Heart left ventricle (tissue), 13 donors: ENCODE results near the gene RNF114.

Source experiments
- POLR2A ChIP-seq, 2 donors: fragments of 450-650 bp; IDR thresholded peaks; one replicate each; pipeline ENCODE4 v1.6.1; 2017; ENCODE audit warnings: antibody characterized with exemption in 2 of 2, mild to moderate bottlenecking in 2 of 2, moderate library complexity in 2 of 2
- TF ChIP-seq, protein P1 (sequence below), 12 donors: fragments of 200-600 bp; sonication (generic) in 4 of 12; IDR thresholded peaks; one replicate each; pipeline versions ENCODE4 v1.5.0 to v1.8.0; 2018 to 2022; ENCODE audit warnings: antibody characterized with exemption in 12 of 12, mild to moderate bottlenecking in 5 of 12
- donor health status: ischemic (EF 13 %, LVEDD 7.1; RV severe dilation, severe dysfunction).
- donor health status: DM: no; HTN: yes; CAD: no.
- donor health status: DM: no; HTN: no; CAD: no.
- donor health status: ischemic (EF 25% LVEDD 6.9; RV normal size, moderate dysfunction).
- donor health status: ischemic (EF 25% LVEDD 5.7; RV mildly dilated, moderate dysfunction).
- donor health status: ischemic (EF 35%, LVEDD 5.7; RV mildly dilated, moderate dysfunction).
- donor health status: nonischemic (EF 11% LVEDD 7.7; RV severe dilation, severe dysfunction).
- donor health status: DM: yes; HTN: yes; CAD: no.
- donor health status: PGD.
- donor health status: ischemic (EF 29% LVEDD 5.4; RV normal size, mild dysfunction).
- donor health status: nonischemic (EF 23%, LVEDD 6.1; RV moderate dilation, normal function).

DNA sequence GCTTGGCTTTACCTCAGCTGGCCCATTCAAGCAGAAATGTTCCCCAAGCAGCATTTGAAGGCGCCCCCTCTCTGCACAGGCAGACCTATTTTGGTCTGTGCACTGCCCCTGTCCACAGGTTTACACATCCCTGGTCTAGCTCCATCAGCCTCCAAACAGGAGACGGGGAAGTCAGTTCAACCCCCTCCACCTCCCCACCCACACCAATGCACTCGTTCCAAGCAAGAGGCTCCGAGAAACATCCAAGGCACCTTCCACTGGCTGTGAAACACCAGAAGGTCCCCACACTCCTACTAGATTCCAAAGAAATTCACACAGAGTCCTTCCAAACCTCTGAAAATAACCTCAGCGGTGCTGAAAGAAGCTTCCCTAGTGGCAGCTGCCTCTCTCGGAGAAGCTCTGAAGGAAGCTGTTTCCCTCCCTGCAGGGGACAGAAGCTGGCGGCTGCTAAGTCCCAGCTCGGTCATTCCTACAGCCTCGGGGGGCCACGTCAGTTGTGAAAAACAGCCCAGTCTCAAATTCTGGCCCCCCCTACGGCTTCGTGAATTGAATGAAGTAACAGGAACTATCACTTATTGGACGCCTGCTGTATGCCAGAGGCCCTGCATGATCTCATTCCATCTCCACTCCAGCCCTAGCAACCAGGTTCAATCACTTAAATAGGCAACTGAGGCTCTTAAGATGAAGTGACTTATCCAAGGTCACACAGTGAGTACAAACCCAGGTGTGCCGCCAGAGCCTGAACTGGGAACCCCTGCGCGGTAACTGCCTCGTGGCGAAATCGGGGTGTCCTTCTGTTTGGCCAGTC is 21.7 kb upstream of the RNF114 start:
- TF ChIP-seq POLR2A (IDR thresholded peaks at IDR 0.05) = no peak
- TF ChIP-seq, protein P1, sequence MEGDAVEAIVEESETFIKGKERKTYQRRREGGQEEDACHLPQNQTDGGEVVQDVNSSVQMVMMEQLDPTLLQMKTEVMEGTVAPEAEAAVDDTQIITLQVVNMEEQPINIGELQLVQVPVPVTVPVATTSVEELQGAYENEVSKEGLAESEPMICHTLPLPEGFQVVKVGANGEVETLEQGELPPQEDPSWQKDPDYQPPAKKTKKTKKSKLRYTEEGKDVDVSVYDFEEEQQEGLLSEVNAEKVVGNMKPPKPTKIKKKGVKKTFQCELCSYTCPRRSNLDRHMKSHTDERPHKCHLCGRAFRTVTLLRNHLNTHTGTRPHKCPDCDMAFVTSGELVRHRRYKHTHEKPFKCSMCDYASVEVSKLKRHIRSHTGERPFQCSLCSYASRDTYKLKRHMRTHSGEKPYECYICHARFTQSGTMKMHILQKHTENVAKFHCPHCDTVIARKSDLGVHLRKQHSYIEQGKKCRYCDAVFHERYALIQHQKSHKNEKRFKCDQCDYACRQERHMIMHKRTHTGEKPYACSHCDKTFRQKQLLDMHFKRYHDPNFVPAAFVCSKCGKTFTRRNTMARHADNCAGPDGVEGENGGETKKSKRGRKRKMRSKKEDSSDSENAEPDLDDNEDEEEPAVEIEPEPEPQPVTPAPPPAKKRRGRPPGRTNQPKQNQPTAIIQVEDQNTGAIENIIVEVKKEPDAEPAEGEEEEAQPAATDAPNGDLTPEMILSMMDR (IDR thresholded peaks at IDR 0.05) = no peak
